ENCODE data around the gene EBF3. TPM values are rescaled to one million over a fixed set of nuclear protein-coding genes. Genes with fewer than 3 reads are reported as not detected.

EBF3 gene
- polyA plus RNA-seq, 3 donors: 1.6 to 2.0 (median 1.9) TPM

DNA sequence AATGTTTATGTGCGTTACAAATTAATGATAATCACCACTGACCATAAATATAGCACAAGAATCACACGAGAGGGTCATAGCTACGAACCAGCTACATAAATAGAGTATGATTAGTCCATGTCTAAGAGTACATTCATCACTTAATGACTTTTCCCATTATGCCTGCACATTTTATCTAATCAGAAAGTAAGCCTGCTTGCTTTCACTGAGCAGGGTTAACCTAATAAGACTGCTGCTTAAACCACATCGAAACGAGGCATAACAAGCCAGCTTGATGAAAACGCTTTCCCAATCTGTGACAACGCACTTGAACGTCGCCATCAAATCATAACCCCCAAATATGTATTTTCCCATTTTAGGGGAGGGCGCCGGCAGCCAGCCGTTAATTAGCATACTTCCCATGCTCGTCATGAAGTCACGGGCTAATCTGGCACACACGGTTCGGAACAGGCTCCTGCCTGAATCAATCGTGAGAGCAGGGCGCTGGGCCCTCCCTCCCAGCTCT lies 71.5 kb downstream of the EBF3 start:
- no peak for DNase-seq

GRCh38 chr10:129891806-129892205 lies 72.3 kb downstream of the EBF3 start:
- no peak for DNase-seq

DNA sequence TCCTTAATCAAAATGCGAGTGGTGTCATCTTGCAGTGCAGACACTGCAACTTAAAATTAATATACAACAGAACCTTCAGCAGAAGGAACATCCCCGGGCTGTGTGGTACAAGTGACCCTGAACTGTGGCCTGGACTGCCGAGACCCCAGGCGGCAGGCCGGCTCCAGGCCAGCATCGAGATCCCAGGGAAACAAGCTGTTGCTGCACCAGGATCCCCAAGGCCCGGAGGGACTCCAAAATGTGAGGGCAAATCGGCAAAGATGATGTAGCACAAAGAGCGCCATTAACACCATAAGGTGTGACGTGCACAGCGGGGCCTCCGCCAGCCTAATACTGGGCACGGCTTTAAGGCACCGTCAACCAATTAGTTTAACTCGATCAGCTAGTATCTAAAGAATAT lies 73.9 kb downstream of the EBF3 start:
- no peak for DNase-seq

DNA sequence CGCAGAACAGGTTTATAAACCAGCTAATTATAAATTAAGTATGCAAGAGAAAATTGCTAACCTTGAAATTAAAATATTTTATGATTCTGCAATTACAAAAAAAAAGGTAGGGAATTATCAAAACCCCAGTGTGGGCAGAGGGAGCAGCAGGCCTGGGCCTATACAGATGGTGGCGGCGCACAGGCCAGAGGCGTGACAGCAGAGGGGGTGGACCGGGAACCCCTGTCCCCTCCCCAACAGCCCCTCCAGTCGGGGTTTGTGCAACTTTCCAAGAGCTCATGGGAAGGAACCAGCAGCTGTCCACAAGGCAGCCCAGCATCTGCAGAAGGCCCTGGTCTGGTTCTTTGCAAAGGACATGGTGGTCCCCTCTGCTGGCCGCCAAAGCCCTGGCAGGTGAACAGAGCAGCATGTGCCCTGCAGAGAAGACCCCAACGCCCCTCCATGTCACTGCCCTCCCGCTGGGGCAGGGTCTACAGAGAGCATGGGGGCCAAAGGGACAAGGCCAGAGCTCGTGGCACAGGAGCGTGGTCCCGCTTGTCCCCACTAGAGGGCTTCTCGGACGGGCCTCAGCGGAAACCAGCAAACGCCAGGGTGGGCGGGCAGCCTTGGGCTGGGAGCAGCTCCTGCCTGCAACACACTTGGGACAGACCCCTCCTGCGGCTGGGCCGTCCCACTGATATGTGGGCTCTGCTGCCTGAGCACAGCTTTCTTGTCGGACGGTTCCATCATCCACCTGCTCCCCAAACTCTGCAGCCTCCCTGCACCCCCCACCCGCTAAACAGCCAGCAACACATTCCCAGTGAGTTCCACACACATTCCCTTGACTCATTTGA lies 75.1 kb downstream of the EBF3 start:
- DNase-seq: no peak

GRCh38 chr10:129887986-129888783 lies 75.9 kb downstream of the EBF3 start:
- DNase-seq: no peak

- no peak for DNase-seq
These were observed 76.6 kb downstream of the EBF3 start for GRCh38 chr10:129887381-129887905.

DNA sequence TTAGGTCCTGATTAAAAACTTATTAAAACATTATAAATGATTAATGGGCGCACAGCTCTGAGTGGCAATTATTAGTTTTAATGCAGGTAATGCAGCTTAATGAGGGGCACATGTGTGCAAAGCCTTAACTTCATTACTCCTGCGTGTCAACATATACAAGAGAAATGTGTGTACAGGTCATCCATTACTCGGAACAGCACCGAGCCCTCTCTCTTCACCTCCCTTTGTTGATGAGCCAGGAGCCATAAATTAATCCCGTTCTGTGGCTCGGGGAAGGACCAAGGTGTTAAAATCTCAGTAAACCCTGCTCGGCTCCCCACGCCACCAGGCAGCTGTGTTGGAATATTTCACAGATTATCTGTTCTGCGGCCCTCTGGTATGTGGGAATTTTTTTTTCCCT lies 77.8 kb downstream of the EBF3 start:
- DNase-seq: no peak

DNA sequence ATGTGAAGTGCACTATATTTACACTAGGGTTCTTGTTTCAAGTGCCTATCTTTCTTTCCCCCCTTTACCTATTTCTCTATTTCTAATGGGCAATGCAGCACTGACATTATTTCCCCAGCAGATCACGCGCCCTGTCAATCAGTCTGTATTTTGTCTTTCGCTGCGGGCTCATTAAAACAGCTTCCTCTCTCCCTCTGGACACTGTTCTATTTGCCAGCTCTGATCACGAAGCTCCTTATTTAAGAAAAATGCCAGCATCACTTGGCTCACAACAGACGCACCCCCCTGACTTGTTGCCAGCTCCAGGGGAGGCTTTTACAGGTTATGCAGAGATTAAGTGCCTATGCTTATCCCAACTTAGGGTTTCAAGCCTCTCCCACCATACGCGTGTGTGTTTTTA lies 78.5 kb downstream of the EBF3 start:
- no peak for DNase-seq

DNA sequence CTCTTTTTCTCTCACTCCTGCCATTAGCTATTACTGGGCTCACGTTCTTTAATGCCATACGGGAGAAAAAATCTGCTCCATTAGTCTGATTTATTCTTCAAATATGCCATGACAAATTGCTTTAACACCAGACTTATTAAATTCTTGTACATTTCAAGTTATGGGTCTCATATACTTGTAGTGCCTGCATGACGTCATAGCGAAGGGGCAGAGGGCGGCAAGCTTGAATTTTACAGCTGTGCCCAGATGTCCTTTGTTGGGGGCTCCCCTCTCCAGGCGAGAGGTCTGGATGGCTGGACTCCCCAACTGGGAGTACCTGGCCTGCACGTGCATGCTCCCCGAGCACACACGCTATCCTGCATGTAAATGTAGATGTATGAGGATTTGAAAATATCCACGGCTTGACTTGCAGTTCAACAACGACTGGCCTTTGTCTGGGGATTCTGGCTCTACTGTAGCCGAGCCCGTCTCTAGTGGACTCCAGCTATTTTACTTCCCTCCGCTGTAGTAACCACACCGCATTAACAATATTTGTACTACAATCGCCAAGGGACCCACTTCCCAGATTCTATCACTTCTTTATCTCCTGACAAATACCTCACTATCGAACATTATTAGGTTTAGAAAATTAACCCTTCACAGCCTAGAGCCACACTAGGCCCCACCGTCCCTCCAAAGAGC lies 79.5 kb downstream of the EBF3 start:
- DNase-seq: no peak

- DNase-seq: no peak
These were observed 80.3 kb downstream of the EBF3 start for GRCh38 chr10:129883626-129884397.

- no peak for DNase-seq
These were observed 81.0 kb downstream of the EBF3 start for GRCh38 chr10:129883029-129883428.

GRCh38 chr10:129882291-129883010 lies 81.6 kb downstream of the EBF3 start:
- no peak for DNase-seq

DNA sequence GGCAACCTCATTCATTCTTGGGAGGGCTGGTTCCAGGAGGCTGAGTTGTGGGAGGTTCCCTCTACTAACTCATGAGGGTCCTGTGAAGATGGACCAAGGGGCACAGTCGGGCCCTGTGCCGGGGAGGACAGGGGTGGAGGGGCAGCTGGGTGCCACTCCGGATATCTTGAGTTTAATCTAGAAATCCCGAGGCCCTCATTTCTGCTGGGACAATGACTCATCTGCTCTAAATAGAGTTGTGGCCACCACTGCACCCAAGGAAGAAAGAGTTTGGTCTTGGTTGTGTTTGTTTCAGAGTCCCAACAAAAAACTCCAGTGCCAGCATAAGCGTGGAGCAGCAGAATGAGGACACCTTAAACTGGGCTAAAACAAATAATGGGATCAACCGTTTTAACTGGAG lies 82.4 kb downstream of the EBF3 start:
- DNase-seq: no peak

GRCh38 chr10:129880191-129880870 lies 83.7 kb downstream of the EBF3 start:
- no peak for DNase-seq

DNA sequence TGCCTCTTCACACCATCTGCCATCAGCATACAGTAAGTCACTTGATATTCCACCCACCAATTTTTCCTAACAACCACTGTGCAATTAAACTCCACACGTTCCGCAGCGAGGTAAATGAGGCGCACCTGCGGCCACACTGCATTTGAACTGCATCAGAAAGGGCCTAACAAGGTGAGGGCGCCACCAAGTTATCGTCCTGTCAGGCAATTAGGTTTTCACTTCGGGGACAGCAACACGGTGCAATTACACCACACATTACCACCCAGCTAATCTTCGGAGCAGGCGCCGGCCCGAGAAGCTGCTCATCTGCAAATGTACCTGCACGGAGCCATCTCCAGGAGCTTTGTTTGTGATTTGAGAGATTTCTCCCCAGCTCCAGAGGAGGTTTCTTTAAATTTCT lies 84.4 kb downstream of the EBF3 start:
- no peak for DNase-seq

- no peak for DNase-seq
These were observed 85.2 kb downstream of the EBF3 start for GRCh38 chr10:129878835-129879234.

- no peak for DNase-seq
These were observed 86.2 kb downstream of the EBF3 start for GRCh38 chr10:129877773-129878371.

DNA sequence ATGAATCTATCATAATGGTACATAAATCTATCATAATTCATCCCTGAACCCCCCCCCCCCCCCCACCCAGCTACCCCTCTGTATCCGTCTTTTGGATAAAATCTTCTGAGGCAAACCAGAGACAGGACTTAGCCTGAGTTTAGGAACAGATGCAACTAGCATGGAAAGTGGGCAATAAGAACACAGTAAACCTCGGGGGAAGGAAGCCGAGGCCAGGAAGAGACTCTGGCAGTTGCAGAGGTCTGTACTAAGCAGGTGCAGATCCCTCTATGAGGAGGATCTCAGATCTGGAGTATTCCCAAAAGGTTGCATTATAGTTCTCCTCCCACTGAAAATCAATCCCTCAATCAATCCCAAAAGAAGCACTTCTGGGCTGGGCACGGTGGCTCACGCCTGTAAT lies 87.2 kb downstream of the EBF3 start:
- no peak for DNase-seq

GRCh38 chr10:129875993-129876726 lies 87.9 kb downstream of the EBF3 start:
- no peak for DNase-seq

All from renal pelvis (tissue), 4 donors.